ENCODE results near the gene TMC6.

DNA sequence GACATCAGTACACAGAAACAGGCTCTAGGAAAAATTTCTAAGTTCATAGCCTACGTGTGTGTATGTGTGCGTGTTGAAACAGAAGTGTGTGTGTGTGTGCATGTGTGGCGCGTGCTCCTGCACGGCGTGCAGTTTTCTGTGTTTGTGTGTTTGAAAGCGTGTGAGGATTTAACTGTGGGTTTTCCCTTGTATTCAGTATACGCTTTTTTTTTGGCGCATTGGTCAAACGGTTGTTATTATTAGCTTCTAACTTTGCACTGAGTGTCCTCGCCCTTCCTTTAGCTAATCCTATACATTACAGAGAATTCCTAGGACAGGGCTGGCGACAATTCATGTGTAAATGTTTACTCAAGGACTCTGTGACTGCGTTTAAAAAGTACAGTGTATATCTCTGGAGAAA lies 23.0 kb downstream of the TMC6 start:
- TF ChIP-seq, protein P1, sequence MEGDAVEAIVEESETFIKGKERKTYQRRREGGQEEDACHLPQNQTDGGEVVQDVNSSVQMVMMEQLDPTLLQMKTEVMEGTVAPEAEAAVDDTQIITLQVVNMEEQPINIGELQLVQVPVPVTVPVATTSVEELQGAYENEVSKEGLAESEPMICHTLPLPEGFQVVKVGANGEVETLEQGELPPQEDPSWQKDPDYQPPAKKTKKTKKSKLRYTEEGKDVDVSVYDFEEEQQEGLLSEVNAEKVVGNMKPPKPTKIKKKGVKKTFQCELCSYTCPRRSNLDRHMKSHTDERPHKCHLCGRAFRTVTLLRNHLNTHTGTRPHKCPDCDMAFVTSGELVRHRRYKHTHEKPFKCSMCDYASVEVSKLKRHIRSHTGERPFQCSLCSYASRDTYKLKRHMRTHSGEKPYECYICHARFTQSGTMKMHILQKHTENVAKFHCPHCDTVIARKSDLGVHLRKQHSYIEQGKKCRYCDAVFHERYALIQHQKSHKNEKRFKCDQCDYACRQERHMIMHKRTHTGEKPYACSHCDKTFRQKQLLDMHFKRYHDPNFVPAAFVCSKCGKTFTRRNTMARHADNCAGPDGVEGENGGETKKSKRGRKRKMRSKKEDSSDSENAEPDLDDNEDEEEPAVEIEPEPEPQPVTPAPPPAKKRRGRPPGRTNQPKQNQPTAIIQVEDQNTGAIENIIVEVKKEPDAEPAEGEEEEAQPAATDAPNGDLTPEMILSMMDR (optimal IDR thresholded peaks at IDR 0.05 in 1 of 3, IDR thresholded peaks at IDR 0.05 in 1 of 3, conservative IDR thresholded peaks at IDR 0.05 in 1 of 3; ENCODE audit: extremely low read depth in 1 of 3, insufficient read depth in 2 of 3, low read length in 3 of 3) = no peak
- no peak for TF ChIP-seq EZH2 (IDR thresholded peaks at IDR 0.05; ENCODE audit: low read length)

All from keratinocyte (primary cell).